ENCODE results near the gene CFAP126. TPM values are rescaled to one million over a fixed set of nuclear protein-coding genes. Genes with fewer than 3 reads are reported as not detected.

The CFAP126 gene
- total and polyA plus RNA-seq, 4 donors = not detected

DNA sequence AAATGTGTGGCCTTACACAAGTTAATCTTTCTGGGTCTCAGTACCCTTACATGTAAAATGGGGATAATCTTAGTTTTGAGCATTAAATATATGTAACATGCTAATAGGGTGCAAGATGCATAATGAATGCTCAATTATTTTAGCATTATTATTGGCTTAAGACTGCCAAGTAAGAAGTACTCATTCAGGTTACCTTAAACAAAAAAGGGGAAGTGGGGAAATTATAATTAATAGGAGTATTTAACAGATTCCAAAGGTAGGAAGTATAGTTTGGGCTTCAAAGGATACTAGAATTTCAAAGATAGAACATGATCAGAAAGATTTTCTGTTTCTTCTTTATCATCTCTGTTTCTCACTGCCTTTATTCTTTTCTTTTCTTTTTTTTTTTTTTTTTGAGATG is 5.8 kb upstream of the CFAP126 start:
- H3K27ac ChIP-seq (ENCODE audit: low read depth in 1 of 2, low read length in 2 of 2) = no peak overlapping the region
- no peaks in the 10 kb centered on the region for H3K4me1 ChIP-seq (ENCODE audit: control insufficient read depth in 1 of 2, insufficient read depth in 2 of 2, low read length in 2 of 2)
- H3K36me3 ChIP-seq (ENCODE audit: control insufficient read depth in 1 of 2, insufficient read depth in 2 of 2, low read length in 1 of 2) = no peaks in the 10 kb centered on the region
- H3K27me3 ChIP-seq (ENCODE audit: control insufficient read depth in 1 of 2, insufficient read depth in 2 of 2, low read length in 1 of 2) = no peaks in the 10 kb centered on the region
- ATAC-seq (ENCODE audit: low FRiP score) (no peak), DNase-seq (no peak)
- H3K4me3 ChIP-seq (ENCODE audit: low read length in 2 of 2) = no peak overlapping the region
- no peaks in the 10 kb centered on the region for H3K9me3 ChIP-seq (ENCODE audit: control insufficient read depth, low read length)
- intact Hi-C loops (cut with DNase I) = no loop called here

DNA sequence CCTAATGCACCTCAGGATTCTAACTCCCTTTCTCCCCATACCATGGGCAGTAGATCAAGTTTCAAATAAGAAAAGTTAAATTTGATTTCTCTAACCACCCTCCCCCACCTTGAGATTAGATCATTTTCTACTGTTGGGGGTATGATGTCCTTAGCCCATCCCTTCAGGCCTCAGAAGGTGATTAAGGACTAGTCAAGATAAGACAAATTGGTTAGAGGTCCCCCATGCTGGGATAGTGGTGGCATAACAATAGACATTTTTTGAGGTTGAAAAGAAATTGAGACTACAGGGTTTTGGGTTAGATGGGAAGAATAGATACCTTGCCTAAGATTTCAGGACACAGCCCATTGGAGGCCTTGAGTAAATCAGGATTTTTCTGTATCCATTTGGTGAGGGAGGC is 2.5 kb downstream of the CFAP126 start:
- DNase-seq = no peak
- intact Hi-C loops (cut with DNase I) = loop anchor here (5.0 kb wide), 1 partner anchor 138 kb away; the partner anchor contains the start of gene TOMM40L (in 2 of the 2)
- H3K4me1 ChIP-seq (ENCODE audit: control insufficient read depth in 1 of 2, insufficient read depth in 2 of 2, low read length in 2 of 2) = no peaks in the 10 kb centered on the region
- H3K9me3 ChIP-seq (ENCODE audit: control insufficient read depth, low read length) = no peaks in the 10 kb centered on the region
- peaks cover 0 to 2% of the 10 kb centered on the region in 2 donors for H3K36me3 ChIP-seq (ENCODE audit: control insufficient read depth in 1 of 2, insufficient read depth in 2 of 2, low read length in 1 of 2)
- H3K27ac ChIP-seq (ENCODE audit: low read depth in 1 of 2, low read length in 2 of 2) = no peak overlapping the region
- H3K4me3 ChIP-seq (ENCODE audit: low read length in 2 of 2) = no peak overlapping the region
- no peak for ATAC-seq (ENCODE audit: low FRiP score)
- H3K27me3 ChIP-seq (ENCODE audit: control insufficient read depth in 1 of 2, insufficient read depth in 2 of 2, low read length in 1 of 2) = no peaks in the 10 kb centered on the region

DNA sequence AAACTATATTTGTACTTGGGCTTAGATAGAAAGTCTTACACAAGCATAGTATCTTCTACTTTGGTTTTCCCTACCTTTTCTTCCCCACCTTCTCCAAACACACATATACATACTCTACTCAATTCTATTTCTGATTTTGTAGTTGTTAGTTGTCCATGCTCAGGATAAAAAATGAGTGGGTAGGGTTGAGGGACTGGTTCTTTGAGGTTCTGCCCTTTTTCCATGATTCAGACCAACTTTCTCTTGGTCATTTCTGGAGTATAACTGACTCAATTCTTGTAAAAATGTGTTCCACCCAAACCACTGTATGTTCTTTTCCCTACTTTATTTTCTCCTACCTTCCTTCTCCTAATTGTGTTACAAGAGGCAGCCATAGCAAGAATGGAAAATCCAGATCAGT is 3.3 kb downstream of the CFAP126 start:
- no peaks in the 10 kb centered on the region for H3K9me3 ChIP-seq (ENCODE audit: control insufficient read depth, low read length)
- intact Hi-C loops (cut with DNase I) = no loop called here
- peaks cover 0 to 2% of the 10 kb centered on the region in 2 donors for H3K36me3 ChIP-seq (ENCODE audit: control insufficient read depth in 1 of 2, insufficient read depth in 2 of 2, low read length in 1 of 2)
- DNase-seq (no peak), ATAC-seq (ENCODE audit: low FRiP score) (no peak)
- H3K27ac ChIP-seq (ENCODE audit: low read depth in 1 of 2, low read length in 2 of 2) = no peak overlapping the region
- no peaks in the 10 kb centered on the region for H3K27me3 ChIP-seq (ENCODE audit: control insufficient read depth in 1 of 2, insufficient read depth in 2 of 2, low read length in 1 of 2)
- H3K4me3 ChIP-seq (ENCODE audit: low read length in 2 of 2) = no peak overlapping the region
- no peaks in the 10 kb centered on the region for H3K4me1 ChIP-seq (ENCODE audit: control insufficient read depth in 1 of 2, insufficient read depth in 2 of 2, low read length in 2 of 2)

DNA sequence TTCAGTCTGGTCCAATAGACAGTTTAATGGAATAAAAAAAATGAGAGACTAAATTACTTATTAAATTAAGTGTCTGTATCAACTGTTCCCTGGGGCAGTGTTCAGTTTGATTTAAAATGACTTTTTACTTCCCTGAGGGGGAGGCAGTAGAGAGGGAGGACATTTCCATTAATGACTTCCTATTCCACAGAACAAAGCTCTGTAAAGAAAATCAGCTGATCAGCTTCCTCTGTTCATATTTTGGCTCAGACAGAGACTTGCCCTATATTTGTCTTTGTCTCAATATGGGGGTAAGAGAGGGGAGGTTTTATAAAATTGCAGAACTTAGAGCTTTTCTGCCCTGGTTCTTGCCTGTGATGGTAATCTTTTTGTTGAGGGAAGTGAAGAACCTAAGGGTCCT is 8.4 kb downstream of the CFAP126 start:
- intact Hi-C loops (cut with DNase I) = no loop called here
- Histone ChIP-seq H3K4me1 (ENCODE audit: control insufficient read depth in 1 of 2, insufficient read depth in 2 of 2, low read length in 2 of 2) (no peaks in the 10 kb centered on the region), H3K27me3 (ENCODE audit: control insufficient read depth in 1 of 2, insufficient read depth in 2 of 2, low read length in 1 of 2) (no peaks in the 10 kb centered on the region), H3K4me3 (ENCODE audit: low read length in 2 of 2) (no peak overlapping the region), H3K27ac (ENCODE audit: low read depth in 1 of 2, low read length in 2 of 2) (no peak overlapping the region), H3K36me3 (ENCODE audit: control insufficient read depth in 1 of 2, insufficient read depth in 2 of 2, low read length in 1 of 2) (peaks cover 0 to 3% of the 10 kb centered on the region in 2 donors), H3K9me3 (ENCODE audit: control insufficient read depth, low read length) (no peaks in the 10 kb centered on the region)
- no peak for DNase-seq
- ATAC-seq (ENCODE audit: low FRiP score) = no peak

DNA sequence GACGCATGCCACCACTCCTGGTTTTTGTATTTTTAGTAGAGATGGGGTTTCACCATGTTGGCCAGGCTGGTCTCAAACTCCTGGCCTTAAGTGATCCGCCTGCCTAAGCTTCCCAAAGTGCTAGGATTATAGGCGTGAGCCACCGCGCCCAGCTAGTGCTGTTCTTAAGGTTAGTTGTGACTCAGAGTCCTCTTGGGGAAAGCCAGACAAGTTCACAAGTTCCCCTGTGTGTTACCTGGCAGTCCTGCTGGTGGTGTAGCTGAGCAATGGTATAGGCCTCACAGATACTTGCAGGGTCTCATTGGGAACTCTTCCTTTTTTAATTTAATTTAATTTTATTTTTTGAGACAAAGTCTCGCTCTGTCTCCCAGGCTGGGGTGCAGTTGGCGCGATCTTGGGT is 10.6 kb downstream of the CFAP126 start:
- intact Hi-C loops (cut with DNase I) = no loop called here
- no peak for ATAC-seq (ENCODE audit: low FRiP score)
- H3K27me3 ChIP-seq (ENCODE audit: control insufficient read depth in 1 of 2, insufficient read depth in 2 of 2, low read length in 1 of 2) = no peaks in the 10 kb centered on the region
- no peak overlapping the region for H3K27ac ChIP-seq (ENCODE audit: low read depth in 1 of 2, low read length in 2 of 2)
- no peaks in the 10 kb centered on the region for H3K9me3 ChIP-seq (ENCODE audit: control insufficient read depth, low read length)
- H3K36me3 ChIP-seq (ENCODE audit: control insufficient read depth in 1 of 2, insufficient read depth in 2 of 2, low read length in 1 of 2) = peaks cover 0 to 2% of the 10 kb centered on the region in 2 donors
- 95 to 97% methylated on average over 8 of the region's 8 CpGs for WGBS, 2 donors
- H3K4me3 ChIP-seq (ENCODE audit: low read length in 2 of 2) = no peak overlapping the region
- DNase-seq = no peak
- H3K4me1 ChIP-seq (ENCODE audit: control insufficient read depth in 1 of 2, insufficient read depth in 2 of 2, low read length in 2 of 2) = no peaks in the 10 kb centered on the region

DNA sequence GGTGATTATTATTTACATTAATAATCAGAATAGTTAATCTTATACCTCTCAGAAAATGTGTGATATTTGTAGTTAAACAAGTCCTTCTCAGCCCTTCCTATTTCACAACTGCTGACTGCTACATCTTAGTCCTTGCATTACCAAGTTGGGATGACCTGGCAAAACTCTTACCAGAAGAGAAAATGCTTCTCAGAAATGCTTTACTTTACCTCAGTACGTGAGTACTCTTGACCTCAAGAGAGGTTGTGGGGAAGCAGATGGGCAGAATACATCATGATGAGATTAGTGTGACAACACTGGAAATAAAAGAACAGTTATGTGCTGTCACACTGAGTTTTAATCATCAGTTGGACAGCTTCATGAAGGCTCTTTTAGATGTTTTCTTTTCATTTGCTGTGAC is 16.2 kb downstream of the CFAP126 start:
- no peaks in the 10 kb centered on the region for H3K4me1 ChIP-seq (ENCODE audit: control insufficient read depth in 1 of 2, insufficient read depth in 2 of 2, low read length in 2 of 2)
- no peak for ATAC-seq (ENCODE audit: low FRiP score)
- no peaks in the 10 kb centered on the region for H3K36me3 ChIP-seq (ENCODE audit: control insufficient read depth in 1 of 2, insufficient read depth in 2 of 2, low read length in 1 of 2)
- no peaks in the 10 kb centered on the region for H3K9me3 ChIP-seq (ENCODE audit: control insufficient read depth, low read length)
- intact Hi-C loops (cut with DNase I) = no loop called here
- H3K27me3 ChIP-seq (ENCODE audit: control insufficient read depth in 1 of 2, insufficient read depth in 2 of 2, low read length in 1 of 2) = no peaks in the 10 kb centered on the region
- no peak overlapping the region for H3K4me3 ChIP-seq (ENCODE audit: low read length in 2 of 2)
- H3K27ac ChIP-seq (ENCODE audit: low read depth in 1 of 2, low read length in 2 of 2) = no peak overlapping the region
- WGBS, 2 donors = 67 to 68% methylated on average over 1 of the region's 1 CpG
- no peak for DNase-seq

DNA sequence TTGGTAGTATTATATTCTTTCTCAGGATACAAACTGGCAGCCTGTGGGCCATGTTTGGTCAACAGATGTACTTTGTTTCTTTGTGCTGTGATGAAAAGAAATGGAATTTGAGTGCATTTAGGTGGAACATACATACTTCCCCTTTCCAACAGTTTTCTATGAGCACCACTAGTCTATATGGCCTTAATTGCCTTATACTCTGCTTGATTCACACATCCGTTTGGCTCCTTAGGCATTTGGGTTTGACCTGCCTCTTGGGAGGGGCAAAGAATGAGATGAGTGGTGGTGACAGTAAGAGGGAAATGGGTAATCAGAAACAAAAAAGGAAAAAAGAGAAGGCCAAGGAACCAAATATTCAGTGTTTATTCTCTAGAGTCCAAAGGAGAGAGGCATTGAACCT is 17.0 kb downstream of the CFAP126 start:
- H3K9me3 ChIP-seq (ENCODE audit: control insufficient read depth, low read length) = no peaks in the 10 kb centered on the region
- H3K27ac ChIP-seq (ENCODE audit: low read depth in 1 of 2, low read length in 2 of 2) = no peak overlapping the region
- WGBS, 2 donors = 86% methylated on average over 1 of the region's 1 CpG
- H3K27me3 ChIP-seq (ENCODE audit: control insufficient read depth in 1 of 2, insufficient read depth in 2 of 2, low read length in 1 of 2) = no peaks in the 10 kb centered on the region
- H3K4me3 ChIP-seq (ENCODE audit: low read length in 2 of 2) = no peak overlapping the region
- no peak for ATAC-seq (ENCODE audit: low FRiP score)
- H3K4me1 ChIP-seq (ENCODE audit: control insufficient read depth in 1 of 2, insufficient read depth in 2 of 2, low read length in 2 of 2) = no peaks in the 10 kb centered on the region
- intact Hi-C loops (cut with DNase I) = no loop called here
- H3K36me3 ChIP-seq (ENCODE audit: control insufficient read depth in 1 of 2, insufficient read depth in 2 of 2, low read length in 1 of 2) = no peaks in the 10 kb centered on the region
- no peak for DNase-seq

DNA sequence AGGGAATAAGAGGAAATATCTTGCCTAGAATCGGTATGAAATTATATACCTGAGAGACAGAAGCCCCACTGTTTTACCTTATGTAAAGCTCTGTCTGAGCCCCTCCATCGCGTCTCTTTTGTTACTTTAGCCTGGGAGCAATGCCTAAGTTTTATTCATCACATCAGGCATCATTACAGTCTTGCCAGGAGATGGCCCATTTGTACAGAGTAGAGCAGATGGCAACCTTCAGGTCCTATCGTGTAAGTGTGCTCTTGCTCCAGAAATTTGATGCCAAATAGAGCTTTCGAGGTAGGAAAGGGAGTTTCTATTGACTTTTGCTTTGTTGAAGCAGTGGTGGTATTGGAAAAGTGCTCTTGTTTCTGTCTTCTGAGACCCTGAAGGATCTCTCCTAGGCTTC is 24.9 kb downstream of the CFAP126 start:
- H3K36me3 ChIP-seq (ENCODE audit: control insufficient read depth in 1 of 2, insufficient read depth in 2 of 2, low read length in 1 of 2) = peaks cover 0 to 3% of the 10 kb centered on the region in 2 donors
- H3K27ac ChIP-seq (ENCODE audit: low read depth in 1 of 2, low read length in 2 of 2) = no peak overlapping the region
- no peaks in the 10 kb centered on the region for H3K4me1 ChIP-seq (ENCODE audit: control insufficient read depth in 1 of 2, insufficient read depth in 2 of 2, low read length in 2 of 2)
- no peaks in the 10 kb centered on the region for H3K9me3 ChIP-seq (ENCODE audit: control insufficient read depth, low read length)
- no peak overlapping the region for H3K4me3 ChIP-seq (ENCODE audit: low read length in 2 of 2)
- no peak for DNase-seq
- WGBS, 2 donors = 94% methylated on average over 5 of the region's 5 CpGs
- H3K27me3 ChIP-seq (ENCODE audit: control insufficient read depth in 1 of 2, insufficient read depth in 2 of 2, low read length in 1 of 2) = no peaks in the 10 kb centered on the region
- intact Hi-C loops (cut with DNase I) = no loop called here
- no peak for ATAC-seq (ENCODE audit: low FRiP score)

DNA sequence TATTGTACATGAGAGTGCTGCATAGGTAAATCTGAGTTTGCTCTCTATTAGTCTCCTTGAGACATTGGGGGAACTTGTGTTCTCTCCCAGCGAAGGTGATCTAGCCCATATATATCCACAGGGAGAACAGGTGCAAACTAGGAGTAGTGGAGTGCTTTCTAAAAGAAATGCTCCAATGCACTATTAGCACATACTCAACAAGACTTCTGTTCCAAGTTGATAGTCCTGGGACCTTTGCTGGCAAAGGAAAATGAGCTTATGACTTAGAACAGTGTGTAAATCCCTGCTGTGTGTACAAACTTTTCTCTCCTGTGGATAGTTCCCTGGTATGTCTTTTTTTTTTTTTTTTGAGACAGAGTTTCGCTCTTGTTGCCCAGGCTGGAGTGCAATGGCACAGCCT is 25.5 kb downstream of the CFAP126 start:
- Histone ChIP-seq H3K27ac (ENCODE audit: low read depth in 1 of 2, low read length in 2 of 2) (no peak overlapping the region), H3K9me3 (ENCODE audit: control insufficient read depth, low read length) (no peaks in the 10 kb centered on the region), H3K27me3 (ENCODE audit: control insufficient read depth in 1 of 2, insufficient read depth in 2 of 2, low read length in 1 of 2) (no peaks in the 10 kb centered on the region), H3K36me3 (ENCODE audit: control insufficient read depth in 1 of 2, insufficient read depth in 2 of 2, low read length in 1 of 2) (peaks cover 2 to 3% of the 10 kb centered on the region in 2 donors), H3K4me1 (ENCODE audit: control insufficient read depth in 1 of 2, insufficient read depth in 2 of 2, low read length in 2 of 2) (no peaks in the 10 kb centered on the region), H3K4me3 (ENCODE audit: low read length in 2 of 2) (no peak overlapping the region)
- ATAC-seq (ENCODE audit: low FRiP score) = no peak
- DNase-seq = no peak
- 98 to 99% methylated on average over 2 of the region's 2 CpGs for WGBS, 2 donors
- intact Hi-C loops (cut with DNase I) = no loop called here

All from aorta (tissue), 5 donors.